GM19023 (cell line): ENCODE data around the gene ZNF35.
"Not testable (repeated sequence)": the region's sequence is repeated elsewhere in the genome, so short reads cannot be mapped to it uniquely, and the experiment has no call there.

Experiments used
- ATAC-seq: cut with Tn5 transposase; IDR thresholded peaks from one replicate; pipeline ENCODE4 v1.9.1; 2021; ENCODE audit warnings: mild to moderate bottlenecking, moderate library complexity; ENCODE audit not compliant: unreplicated experiment

Gene ZNF35

GRCh38 chr3:44648564-44649229, at the start of gene ZNF35:
ZNF35 (plus strand) TSS chr3:44648732; CDS start chr3:44651068, 2,336 bp downstream.
- peak; percentile 96 for ATAC-seq

GRCh38 chr3:44601749-44602148, 46.8 kb upstream of the ZNF35 start:
- no peak for ATAC-seq

DNA sequence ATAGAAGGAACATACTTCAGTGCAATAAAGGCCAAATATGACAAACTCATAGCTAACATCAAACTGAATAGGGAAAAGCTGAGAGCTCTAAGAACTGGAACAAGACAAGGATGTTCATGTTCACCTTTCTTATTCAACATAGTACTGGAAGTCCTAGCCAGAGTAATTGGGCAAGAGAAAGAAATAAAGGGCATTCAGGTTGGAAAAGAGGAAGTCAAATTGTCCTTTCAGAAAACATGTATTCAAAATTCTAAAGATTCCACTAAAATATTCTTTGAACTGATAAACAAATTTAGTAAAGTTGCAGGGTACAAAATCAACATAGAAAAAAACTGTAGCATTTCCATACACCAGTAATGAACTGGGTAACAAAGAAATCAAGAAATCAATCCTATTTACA, 35.9 kb upstream of the ZNF35 start:
- no peak for ATAC-seq

- peak; percentile 95 for ATAC-seq
Observed at GRCh38 chr3:44624749-44625480, 23.6 kb upstream of the ZNF35 start, which contains the start of gene ZNF197. ZNF197 (plus strand) TSS chr3:44625036; CDS start chr3:44629155, 4,119 bp downstream.

DNA sequence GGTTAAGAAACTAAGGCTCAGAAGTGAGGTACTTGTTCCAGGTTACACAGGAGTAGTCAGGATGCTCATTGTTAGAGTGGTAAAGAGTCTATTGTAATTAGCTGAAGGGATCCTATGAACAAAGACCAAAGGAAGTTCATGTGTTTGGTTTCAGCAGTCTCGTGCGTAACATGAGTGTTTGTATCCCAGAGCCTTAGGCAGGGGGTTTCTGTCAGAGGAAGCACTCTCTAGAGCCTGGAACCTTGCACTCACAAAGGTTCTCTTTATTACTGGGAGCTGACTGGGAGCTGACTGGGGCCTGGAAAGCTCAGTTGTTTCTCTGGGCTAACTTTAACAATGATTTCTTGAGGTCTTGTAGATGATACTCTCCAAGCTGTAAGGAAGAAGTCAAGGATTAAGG, 19.8 kb upstream of the ZNF35 start:
- ATAC-seq, result no peak

DNA sequence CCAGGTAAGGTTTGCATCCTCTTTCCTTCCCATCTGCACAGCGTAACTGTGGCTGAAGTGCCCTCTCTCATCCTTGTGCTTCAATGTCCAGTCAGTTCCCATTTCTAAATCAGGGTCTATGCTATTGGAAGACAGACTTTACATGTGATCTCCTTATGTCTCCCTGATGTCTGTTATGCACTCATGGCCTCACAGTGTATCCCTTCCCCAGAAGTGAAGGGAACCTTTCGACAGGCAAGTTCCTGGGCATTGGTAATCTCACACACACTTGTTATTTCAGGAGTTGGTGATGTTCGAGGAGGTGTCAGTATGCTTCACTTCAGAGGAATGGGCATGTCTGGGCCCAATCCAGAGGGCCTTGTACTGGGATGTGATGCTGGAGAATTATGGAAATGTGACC, 16.3 kb upstream of the ZNF35 start:
- no peak for ATAC-seq

GRCh38 chr3:44642337-44642736, 6.2 kb upstream of the ZNF35 start:
- no peak for ATAC-seq

DNA sequence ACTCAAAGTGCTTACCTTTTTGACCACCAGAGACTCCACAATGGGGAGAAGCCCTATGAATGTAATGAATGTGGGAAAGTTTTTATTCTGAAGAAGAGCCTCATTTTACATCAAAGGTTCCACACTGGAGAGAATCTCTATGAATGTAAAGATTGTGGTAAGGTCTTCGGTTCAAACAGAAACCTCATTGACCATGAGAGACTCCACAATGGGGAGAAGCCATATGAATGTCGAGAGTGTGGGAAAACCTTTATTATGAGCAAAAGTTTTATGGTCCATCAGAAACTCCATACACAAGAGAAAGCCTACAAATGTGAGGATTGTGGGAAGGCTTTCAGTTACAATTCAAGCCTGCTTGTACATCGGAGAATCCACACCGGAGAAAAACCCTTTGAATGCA, 5.5 kb upstream of the ZNF35 start:
- no peak for ATAC-seq

DNA sequence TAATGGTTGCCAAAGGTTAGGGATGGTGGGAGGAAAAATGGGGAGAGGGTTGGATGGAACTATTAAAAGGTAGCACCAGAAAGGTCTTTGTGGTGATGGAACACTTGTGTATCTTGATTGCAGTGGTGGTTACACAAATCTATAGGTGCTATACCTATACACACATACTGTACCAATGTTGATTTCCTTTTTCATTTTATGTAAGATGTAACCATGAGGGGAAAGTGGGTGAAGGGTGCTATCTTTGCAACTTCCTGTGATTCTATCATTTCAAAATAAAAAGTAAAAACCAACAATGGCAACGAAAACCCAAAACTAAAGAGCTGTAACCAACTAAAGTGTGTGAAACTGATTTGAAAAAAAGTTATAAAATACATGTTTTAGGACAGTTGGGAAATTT, 761 bp upstream of the ZNF35 start:
- ATAC-seq, result no peak

- no peak for ATAC-seq
Observed at GRCh38 chr3:44649709-44650108, 1.2 kb downstream of the ZNF35 start.

- ATAC-seq, result no peak
Observed at GRCh38 chr3:44654039-44654438, 5.5 kb downstream of the ZNF35 start.

DNA sequence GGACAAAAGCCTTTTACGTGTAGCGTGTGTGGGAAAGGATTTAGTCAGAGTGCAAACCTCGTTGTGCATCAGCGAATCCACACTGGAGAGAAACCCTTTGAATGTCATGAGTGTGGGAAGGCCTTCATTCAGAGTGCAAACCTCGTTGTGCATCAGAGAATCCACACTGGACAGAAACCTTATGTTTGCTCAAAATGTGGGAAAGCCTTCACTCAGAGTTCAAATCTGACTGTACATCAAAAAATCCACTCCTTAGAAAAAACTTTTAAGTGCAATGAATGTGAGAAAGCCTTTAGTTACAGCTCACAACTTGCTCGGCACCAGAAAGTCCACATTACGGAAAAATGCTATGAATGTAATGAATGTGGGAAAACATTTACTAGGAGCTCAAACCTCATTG, 10.5 kb downstream of the ZNF35 start:
- ATAC-seq, result no peak

DNA sequence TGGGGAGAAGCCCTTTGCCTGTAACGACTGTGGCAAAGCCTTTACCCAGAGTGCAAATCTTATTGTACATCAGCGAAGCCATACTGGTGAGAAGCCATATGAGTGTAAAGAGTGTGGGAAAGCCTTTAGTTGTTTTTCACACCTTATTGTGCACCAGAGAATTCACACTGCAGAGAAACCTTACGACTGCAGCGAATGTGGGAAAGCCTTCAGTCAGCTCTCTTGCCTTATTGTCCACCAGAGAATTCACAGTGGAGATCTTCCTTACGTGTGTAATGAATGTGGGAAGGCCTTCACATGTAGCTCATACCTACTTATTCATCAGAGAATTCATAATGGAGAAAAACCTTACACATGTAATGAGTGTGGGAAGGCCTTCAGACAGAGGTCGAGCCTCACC, 10.9 kb downstream of the ZNF35 start:
- ATAC-seq, result no peak

GRCh38 chr3:44661189-44661588, 12.7 kb downstream of the ZNF35 start:
- ATAC-seq, result no peak

- no peak for ATAC-seq
Observed at GRCh38 chr3:44665173-44665572, 16.6 kb downstream of the ZNF35 start.

DNA sequence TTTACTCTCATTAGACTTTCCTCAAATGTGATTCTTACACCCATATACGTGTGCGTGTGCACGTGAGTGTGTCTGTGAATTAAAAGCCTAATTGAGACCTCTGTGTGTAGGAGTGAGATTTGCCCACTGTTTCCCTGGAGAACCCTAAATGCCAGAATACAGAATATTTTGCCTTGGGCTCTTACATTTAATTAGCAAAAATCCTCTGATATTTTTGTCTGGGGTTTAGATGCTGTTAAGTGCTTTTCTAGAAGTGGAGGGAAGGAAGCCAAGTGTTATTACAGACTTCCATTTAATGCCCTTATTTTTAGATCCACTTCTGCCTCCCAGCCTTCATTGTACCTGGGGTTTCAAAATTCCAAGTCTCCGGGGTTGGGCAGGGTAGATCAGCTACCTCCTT, 17.8 kb downstream of the ZNF35 start:
- ATAC-seq, result no peak

GRCh38 chr3:44669760-44670159, 21.2 kb downstream of the ZNF35 start:
- no peak for ATAC-seq

DNA sequence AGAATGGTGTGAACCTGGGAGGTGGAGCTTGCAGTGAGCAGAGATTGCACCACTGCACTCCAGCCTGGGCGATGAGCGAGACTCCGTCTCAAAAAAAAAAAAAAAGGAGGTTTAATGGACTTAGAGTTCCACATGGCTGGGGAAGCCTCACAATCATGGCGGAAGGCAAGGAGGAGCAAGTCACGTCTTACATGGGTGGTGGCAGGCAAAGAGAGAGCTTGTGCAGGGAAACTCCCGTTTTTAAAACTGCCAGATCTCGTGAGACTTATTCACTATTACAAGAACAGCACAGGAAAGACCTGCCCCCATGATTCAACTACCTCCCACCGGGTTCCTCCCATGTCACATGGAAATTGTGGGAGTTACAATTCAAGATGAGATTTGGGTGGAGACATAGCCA, 24.9 kb downstream of the ZNF35 start:
- not testable (repeated sequence) for ATAC-seq

DNA sequence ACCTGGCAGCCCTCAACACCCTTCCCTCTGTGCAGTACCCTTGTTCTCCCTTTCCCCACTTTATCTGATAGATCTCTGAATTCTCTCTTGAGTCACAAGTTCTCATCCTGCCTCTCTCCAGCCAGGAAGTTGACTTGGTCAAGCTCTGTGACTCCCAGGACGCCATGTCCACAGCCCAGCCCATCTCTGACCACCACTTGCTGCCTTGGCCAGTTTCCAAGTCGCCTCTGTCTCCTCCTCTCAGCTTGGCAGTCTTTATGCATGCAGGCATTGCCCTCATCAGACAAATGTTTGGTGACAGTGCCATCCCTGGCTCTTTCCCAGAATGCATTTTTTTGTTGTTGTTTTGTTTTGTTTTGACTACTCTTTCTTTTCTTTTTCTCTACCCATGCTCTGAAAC, 25.7 kb downstream of the ZNF35 start:
- no peak for ATAC-seq

GRCh38 chr3:44678480-44679116, 30.1 kb downstream of the ZNF35 start:
- no peak for ATAC-seq

DNA sequence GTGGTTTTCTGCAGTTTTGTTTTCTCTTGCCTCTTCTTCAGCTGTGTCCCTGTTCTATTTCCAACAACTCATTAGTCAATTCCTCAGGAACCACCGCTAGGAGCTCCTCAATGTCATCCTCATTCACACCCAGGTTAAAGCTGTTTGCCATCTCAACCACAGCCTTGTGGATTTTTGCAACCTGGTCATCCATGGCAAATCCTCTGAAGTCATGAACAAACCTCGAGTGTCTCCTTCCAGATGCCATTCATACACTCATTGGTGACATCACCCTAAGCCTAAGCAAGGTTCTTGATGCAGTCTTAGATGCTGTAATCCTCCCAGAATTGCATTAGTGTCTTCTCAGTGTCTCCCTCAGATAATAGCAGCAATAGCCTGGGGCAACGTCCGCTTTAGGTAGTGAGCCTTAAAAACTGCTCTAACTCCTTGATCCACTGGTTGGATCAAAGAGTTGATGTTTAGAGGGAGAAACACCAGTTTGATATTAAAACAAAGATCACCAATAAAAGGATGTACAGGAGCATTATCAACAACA, 32.5 kb downstream of the ZNF35 start:
- no peak for ATAC-seq
